GM21717 (cell line): Measurements from ENCODE around the gene RPS28.

Source experiments
- ATAC-seq: cut with Tn5 transposase; IDR thresholded peaks from one replicate; pipeline ENCODE4 v1.9.1; 2021; ENCODE audit warnings: mild to moderate bottlenecking, moderate library complexity; ENCODE audit not compliant: unreplicated experiment

The RPS28 gene

GRCh38 chr19:8319807-8320520 lies 1.3 kb upstream of the RPS28 start:
- ATAC-seq, result no peak

GRCh38 chr19:8320564-8321066 lies 681 bp upstream of the RPS28 start:
- ATAC-seq, result no peak

GRCh38 chr19:8321986-8322637 lies 816 bp downstream of the RPS28 start:
- no peak for ATAC-seq

GRCh38 chr19:8322638-8322997 lies 1.3 kb downstream of the RPS28 start:
- no peak for ATAC-seq

DNA sequence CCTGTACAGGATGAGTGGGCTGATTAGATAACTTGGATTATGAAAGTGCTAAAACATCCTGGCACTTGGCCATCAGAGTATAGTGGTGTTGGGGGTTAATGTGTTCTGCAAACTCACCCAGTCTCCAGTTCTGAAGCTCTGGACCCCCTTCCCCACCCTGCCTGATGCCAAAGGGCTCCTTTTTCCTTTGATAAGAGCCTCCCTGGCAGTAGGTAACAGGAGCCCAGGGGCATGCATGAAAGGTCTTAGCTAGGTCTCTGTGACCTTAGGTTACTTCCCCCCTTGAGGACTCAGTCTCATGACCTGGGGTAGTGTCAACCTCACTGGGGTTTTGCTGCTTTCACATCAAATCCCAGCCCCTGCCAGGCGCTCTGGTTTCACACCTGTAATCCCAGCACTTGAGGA lies 2.5 kb downstream of the RPS28 start:
- no peak for ATAC-seq

DNA sequence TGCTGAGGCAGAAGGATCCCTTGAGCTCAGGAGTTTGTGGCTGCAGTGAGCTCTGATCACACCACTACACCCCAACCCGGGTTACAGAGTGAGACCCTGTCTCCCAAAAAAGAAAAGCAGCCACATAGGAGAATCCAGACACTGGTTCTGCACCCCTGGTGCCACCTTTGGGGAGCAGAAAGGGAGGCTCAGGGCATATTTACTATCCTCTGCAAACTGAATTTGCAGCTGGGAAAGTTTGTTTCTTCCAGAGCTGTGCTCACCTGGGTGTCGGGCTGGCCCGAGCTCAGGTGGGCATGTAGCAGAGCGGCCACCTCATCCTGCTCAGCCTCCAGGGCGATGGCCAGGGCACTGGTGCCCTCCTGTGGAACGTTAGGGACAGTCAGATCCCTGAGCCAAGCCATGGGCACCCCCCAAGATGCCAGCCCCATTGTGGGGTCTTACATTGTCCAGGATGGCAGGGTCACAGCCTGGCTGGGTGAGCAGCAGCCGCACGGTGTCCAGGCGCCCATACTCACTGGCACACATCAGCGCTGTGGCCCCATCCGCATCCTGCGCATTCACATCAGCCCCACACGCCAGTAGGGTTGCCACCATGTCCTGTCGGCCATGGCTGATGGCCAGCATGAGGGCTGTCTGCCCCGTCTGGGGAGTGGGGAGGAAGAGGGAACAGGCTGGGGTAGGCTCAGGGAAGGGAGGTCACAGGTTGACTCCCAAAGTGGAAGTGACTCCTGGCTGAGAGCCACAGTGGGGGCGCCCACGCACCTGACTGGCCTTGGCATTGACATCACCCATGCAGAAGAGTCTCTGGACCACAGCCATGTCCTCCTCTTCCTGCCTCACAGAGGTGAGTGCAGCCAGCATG lies 3.1 kb downstream of the RPS28 start:
- ATAC-seq, result no peak

GRCh38 chr19:8325454-8325853 lies 4.2 kb downstream of the RPS28 start:
- no peak for ATAC-seq

- ATAC-seq, result no peak
Observed at GRCh38 chr19:8329996-8330395, 8.7 kb downstream of the RPS28 start.

- no peak for ATAC-seq
Observed at GRCh38 chr19:8331263-8331845, 10.1 kb downstream of the RPS28 start.

GRCh38 chr19:8332976-8333766 lies 11.9 kb downstream of the RPS28 start:
- no peak for ATAC-seq

- ATAC-seq, result no peak
Observed at GRCh38 chr19:8333767-8334457, 12.6 kb downstream of the RPS28 start.

DNA sequence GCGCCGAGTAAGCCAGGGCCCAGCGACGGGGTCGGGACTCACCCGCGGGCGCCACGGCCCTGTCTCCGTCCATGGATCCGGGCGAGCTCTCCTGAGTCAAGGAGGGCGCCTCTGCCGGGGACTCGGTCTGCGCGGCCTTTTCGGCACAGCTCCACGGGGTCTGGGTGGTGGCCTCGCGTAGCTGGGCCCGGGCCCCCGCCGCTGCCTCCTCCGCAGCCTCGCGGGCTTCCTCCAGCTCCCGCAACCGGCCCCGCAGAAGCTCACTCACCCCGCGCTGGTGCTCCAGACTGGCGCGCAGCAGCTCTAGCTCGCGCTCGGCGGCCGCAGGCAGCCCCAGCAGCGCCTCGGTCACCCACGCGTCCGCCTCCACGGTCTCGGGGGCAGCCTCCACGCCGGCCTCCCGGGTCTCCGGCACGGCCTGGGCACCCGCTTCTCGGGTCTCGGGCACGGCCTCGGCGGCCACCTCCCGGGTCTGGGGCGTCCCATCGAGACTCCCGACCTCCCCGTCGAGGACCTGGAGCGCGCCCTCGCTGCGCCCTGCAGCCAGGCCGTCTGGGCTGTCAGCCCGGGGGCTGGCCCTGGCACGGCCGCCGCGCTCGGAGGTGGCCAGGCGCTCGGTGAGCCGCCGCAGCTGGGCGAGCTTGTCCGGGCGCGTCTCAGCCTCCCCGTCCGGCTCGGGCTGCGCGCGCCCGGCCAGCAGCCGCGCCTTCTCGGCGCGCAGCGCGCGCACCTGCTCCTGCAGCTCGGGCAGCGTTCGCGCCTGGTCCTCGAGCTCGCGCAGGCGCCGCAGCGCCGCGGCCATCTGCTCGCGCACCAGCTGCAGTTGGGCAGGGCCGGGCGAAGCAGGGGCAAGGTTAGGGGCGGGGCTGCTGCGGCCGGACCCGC lies 13.4 kb downstream of the RPS28 start:
- ATAC-seq, result no peak

DNA sequence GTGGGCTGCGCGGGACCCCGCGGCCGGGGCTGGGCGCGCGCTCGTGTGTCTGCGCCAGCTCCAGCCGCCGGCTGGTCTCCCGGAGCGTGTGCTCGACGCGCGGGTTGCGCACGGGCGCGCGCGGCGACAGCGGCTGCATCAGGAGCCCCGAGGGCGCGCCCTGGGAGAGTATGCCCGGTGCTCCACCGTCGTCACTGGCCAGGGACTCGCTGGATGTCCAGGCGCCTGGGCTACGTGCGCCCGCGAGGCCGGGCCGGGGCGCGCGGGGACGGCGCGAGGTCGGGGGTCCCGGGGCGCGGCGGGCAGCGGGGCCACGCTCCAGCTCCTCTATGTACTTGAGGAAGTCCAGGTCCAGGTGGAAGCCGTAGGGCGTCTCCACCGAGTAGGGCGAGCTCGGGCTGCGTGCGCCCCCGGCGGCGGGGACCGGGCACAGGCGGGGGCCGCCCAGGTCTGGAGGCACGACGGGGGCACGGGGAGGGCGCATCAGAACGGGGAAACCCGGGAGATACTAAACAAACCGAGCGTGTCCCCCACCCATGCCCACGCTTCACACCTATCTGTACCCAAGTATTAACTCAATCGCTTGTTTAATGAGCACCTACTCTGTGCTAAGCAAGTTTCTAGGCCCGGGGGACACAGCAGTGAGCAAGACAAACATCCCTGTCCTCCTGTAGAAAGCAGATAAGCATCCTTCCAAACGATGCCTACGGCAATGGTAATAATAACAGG lies 14.2 kb downstream of the RPS28 start:
- no peak for ATAC-seq

DNA sequence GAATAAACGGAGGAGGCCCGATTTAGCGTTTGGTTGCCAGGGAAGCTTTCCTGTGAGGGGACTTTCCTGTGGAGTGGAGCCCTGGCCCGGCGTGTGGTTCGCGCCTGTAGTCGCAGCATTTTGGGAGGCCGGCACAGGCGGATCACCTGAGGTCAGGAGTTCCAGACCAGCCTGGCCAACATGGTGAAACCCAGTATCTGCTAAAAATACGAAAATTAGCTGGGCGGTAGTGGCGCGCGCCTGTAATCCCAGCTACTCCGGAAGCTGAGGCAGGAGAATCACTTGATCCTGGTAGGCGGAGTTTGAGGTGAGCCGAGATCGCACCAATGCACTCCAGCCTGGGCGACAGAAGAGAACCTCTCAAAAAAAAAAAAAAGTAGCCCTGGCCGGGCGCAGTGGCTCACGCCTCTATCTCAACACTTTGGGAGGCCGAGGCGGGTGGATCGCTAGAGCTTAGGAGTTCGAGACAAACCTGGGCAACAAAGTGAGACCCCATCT lies 14.8 kb downstream of the RPS28 start:
- ATAC-seq, result no peak

- ATAC-seq, result no peak
Observed at GRCh38 chr19:8336660-8337059, 15.4 kb downstream of the RPS28 start.

GRCh38 chr19:8337728-8338127 lies 16.4 kb downstream of the RPS28 start:
- ATAC-seq, result no peak

GRCh38 chr19:8338835-8339234 lies 17.5 kb downstream of the RPS28 start:
- no peak for ATAC-seq
